SU-DHL-6 (cell line): Measurements from ENCODE around the gene NUDT14.

Experiments used
- H2AFZ ChIP-seq: fragments of 200-600 bp; sonication (generic); 2 replicates; pipeline ENCODE4 v1.6.1; 2014; ENCODE audit warnings: low read depth, mild to moderate bottlenecking, moderate library complexity, mixed read lengths, antibody characterized with exemption, low read length; ENCODE audit not compliant: severe bottlenecking
- H3F3A ChIP-seq: fragments of 200-600 bp; shearing (Covaris generic); 2 replicates; pipeline ENCODE4 v1.6.0; 2016; ENCODE audit warnings: antibody characterized with exemption, mild to moderate bottlenecking; ENCODE audit not compliant: insufficient read depth
- H3K27ac ChIP-seq: fragments of 200-600 bp; sonication (generic); 2 replicates; pipeline ENCODE4 v1.5.1; 2016; ENCODE audit warnings: low read depth, mild to moderate bottlenecking, low read length, moderate library complexity, mixed read lengths
- H3K27me3 ChIP-seq: fragments of 200-600 bp; sonication (generic), shearing (Covaris generic); 2 replicates; pipeline ENCODE4 v1.6.0; 2014; ENCODE audit warnings: mild to moderate bottlenecking, low read length
- H3K36me3 ChIP-seq: fragments of 200-600 bp; sonication (generic); 2 replicates; pipeline ENCODE4 v1.6.1; 2014; ENCODE audit warnings: mild to moderate bottlenecking, low read length, mixed read lengths
- H3K4me2 ChIP-seq: fragments of 300-600, 200-600 bp; shearing (Covaris generic), sonication (generic); 2 replicates; pipeline ENCODE4 v1.6.0; 2014; ENCODE audit warnings: low read length, low read depth, mild to moderate bottlenecking; ENCODE audit not compliant: poor library complexity, severe bottlenecking
- H3K4me3 ChIP-seq: fragments of 200-600 bp; sonication (generic); 2 replicates; pipeline ENCODE4 v1.5.1; 2014; ENCODE audit warnings: antibody characterized with exemption, low read length, mild to moderate bottlenecking, mixed read lengths; ENCODE audit not compliant: insufficient read depth, poor library complexity, severe bottlenecking
- H3K79me2 ChIP-seq: fragments of 200-600 bp; sonication (generic); 2 replicates; pipeline ENCODE4 v1.6.1; 2014; ENCODE audit warnings: mild to moderate bottlenecking, low read length, moderate library complexity; ENCODE audit not compliant: insufficient read depth
- H3K9ac ChIP-seq: fragments of 200-600 bp; sonication (generic); 2 replicates; pipeline ENCODE4 v1.7.0; 2014; ENCODE audit warnings: mild to moderate bottlenecking, low read length
- H3K9me2 ChIP-seq: fragments of 200-600 bp; sonication (generic); replicated peaks from 2 replicates; pipeline ENCODE4 v1.6.1; 2014; ENCODE audit warnings: low read length; ENCODE audit not compliant: insufficient read depth
- H3K9me3 ChIP-seq: fragments of 200-600 bp; sonication (generic); 2 replicates; pipeline ENCODE4 v1.6.1; 2014; ENCODE audit warnings: low read length, mixed read lengths; ENCODE audit not compliant: insufficient read depth
- H4K20me1 ChIP-seq: fragments of 200-600 bp; sonication (generic); 2 replicates; pipeline ENCODE4 v1.6.1; 2014; ENCODE audit warnings: low read depth, mild to moderate bottlenecking, antibody characterized with exemption, low read length, moderate library complexity, mixed read lengths
- CTCF ChIP-seq: fragments of 200-600 bp; sonication (generic); IDR thresholded peaks from one replicate; pipeline ENCODE4 v1.5.1; 2017; ENCODE audit warnings: antibody characterized with exemption, mild to moderate bottlenecking, low read length, moderate library complexity; ENCODE audit not compliant: insufficient read depth, poor library complexity, severe bottlenecking
- EZH2phosphoT487 ChIP-seq: fragments of 200-600 bp; sonication (generic), shearing (Covaris generic); conservative IDR thresholded peaks from 2 replicates; pipeline ENCODE4 v1.6.1; 2018; ENCODE audit warnings: mild to moderate bottlenecking, antibody characterized with exemption, low read length, moderate library complexity, mixed read lengths

Gene NUDT14

GRCh38 chr14:105187116-105187515, 6.0 kb upstream of the NUDT14 start:
- no peak overlapping the region for H3K27ac ChIP-seq
- H4K20me1 ChIP-seq = no peaks in the 10 kb centered on the region
- no peak overlapping the region for H3K4me2 ChIP-seq

GRCh38 chr14:105185973-105186372, 4.9 kb upstream of the NUDT14 start:
- Histone ChIP-seq H3K4me3 (no peak overlapping the region), H3K9me3 (0 out of 2 replicates have a peak, but pooled peaks cover 5% of the 10 kb centered on the region), H3K4me2 (no peak overlapping the region), H3K79me2 (no peaks in the 10 kb centered on the region), H3K27me3 (no peaks in the 10 kb centered on the region), H4K20me1 (no peaks in the 10 kb centered on the region), H2AFZ (no peak overlapping the region), H3K9me2 (no peaks in the 10 kb centered on the region), H3F3A (no peaks in the 10 kb centered on the region), H3K9ac (no peak overlapping the region), H3K27ac (no peak overlapping the region), H3K36me3 (no peaks in the 10 kb centered on the region)
- TF ChIP-seq CTCF (no peak), EZH2phosphoT487 (no peak)

More at GRCh38 chr14:105187116-105187515, 6.0 kb upstream of the NUDT14 start:
- Histone ChIP-seq H2AFZ (no peak overlapping the region), H3K36me3 (no peaks in the 10 kb centered on the region), H3K27me3 (no peaks in the 10 kb centered on the region), H3K9me3 (0 out of 2 replicates have a peak, but pooled peaks cover 5% of the 10 kb centered on the region), H3K9ac (no peak overlapping the region), H3K79me2 (no peaks in the 10 kb centered on the region), H3F3A (no peaks in the 10 kb centered on the region), H3K9me2 (no peaks in the 10 kb centered on the region), H3K4me3 (no peak overlapping the region)
- no peak for TF ChIP-seq EZH2phosphoT487
- TF ChIP-seq CTCF = no peak

- no peaks in the 10 kb centered on the region for H3F3A ChIP-seq
- H4K20me1 ChIP-seq = no peaks in the 10 kb centered on the region; the same call in 1 of the 2 replicates
- no peak overlapping the region for H2AFZ ChIP-seq
- no peaks in the 10 kb centered on the region for H3K9me2 ChIP-seq
- no peak overlapping the region for H3K4me3 ChIP-seq
- no peaks in the 10 kb centered on the region for H3K36me3 ChIP-seq
- no peak overlapping the region for H3K27ac ChIP-seq
- H3K9ac ChIP-seq = no peak overlapping the region
- H3K9me3 ChIP-seq = 0 out of 2 replicates have a peak, but pooled peaks cover 5% of the 10 kb centered on the region
- H3K79me2 ChIP-seq = no peaks in the 10 kb centered on the region
- no peaks in the 10 kb centered on the region for H3K27me3 ChIP-seq
- no peak overlapping the region for H3K4me2 ChIP-seq
- TF ChIP-seq CTCF = no peak
These were observed 3.9 kb upstream of the NUDT14 start for GRCh38 chr14:105185001-105185400.
